GM21367 (cell line): ENCODE data around the gene MERTK.
"Not testable (repeated sequence)": the region's sequence is repeated elsewhere in the genome, so short reads cannot be mapped to it uniquely, and the experiment has no call there.

ENCODE experiments used
- ATAC-seq: cut with Tn5 transposase; IDR thresholded peaks from one replicate; pipeline ENCODE4 v1.9.1; 2021; ENCODE audit not compliant: unreplicated experiment

Gene MERTK

GRCh38 chr2:111909997-111910396 lies 11.6 kb downstream of the MERTK start:
- ATAC-seq, result not testable (repeated sequence)

- ATAC-seq, result no peak
Observed at GRCh38 chr2:111910609-111911277, 12.3 kb downstream of the MERTK start.

- not testable (repeated sequence) for ATAC-seq
Observed at GRCh38 chr2:111911295-111911977, 13.0 kb downstream of the MERTK start.

GRCh38 chr2:111912547-111912946 lies 14.1 kb downstream of the MERTK start:
- ATAC-seq, result no peak

GRCh38 chr2:111917106-111917505 lies 18.7 kb downstream of the MERTK start:
- no peak for ATAC-seq

- ATAC-seq, result no peak
Observed at GRCh38 chr2:111918383-111918806, 20.0 kb downstream of the MERTK start.

- no peak for ATAC-seq
Observed at GRCh38 chr2:111919365-111919764, 21.0 kb downstream of the MERTK start.

GRCh38 chr2:111919794-111920608 lies 21.6 kb downstream of the MERTK start:
- no peak for ATAC-seq

- ATAC-seq, result no peak
Observed at GRCh38 chr2:111923276-111923804, 24.9 kb downstream of the MERTK start.

GRCh38 chr2:111924617-111925107 lies 26.3 kb downstream of the MERTK start:
- no peak for ATAC-seq

GRCh38 chr2:111927723-111928122 lies 29.3 kb downstream of the MERTK start:
- ATAC-seq, result no peak

GRCh38 chr2:111930409-111930808 lies 32.0 kb downstream of the MERTK start:
- ATAC-seq, result no peak

GRCh38 chr2:111930875-111931274 lies 32.5 kb downstream of the MERTK start:
- no peak for ATAC-seq

- no peak for ATAC-seq
Observed at GRCh38 chr2:111932841-111933291, 34.5 kb downstream of the MERTK start.

- ATAC-seq, result not testable (repeated sequence)
Observed at GRCh38 chr2:111933900-111934299, 35.5 kb downstream of the MERTK start.

- no peak for ATAC-seq
Observed at GRCh38 chr2:111936881-111937280, 38.5 kb downstream of the MERTK start.

GRCh38 chr2:111938392-111938791 lies 40.0 kb downstream of the MERTK start:
- ATAC-seq, result no peak

GRCh38 chr2:111940333-111941196 lies 42.2 kb downstream of the MERTK start:
- ATAC-seq, result no peak

GRCh38 chr2:111941531-111941930 lies 43.1 kb downstream of the MERTK start:
- no peak for ATAC-seq

- ATAC-seq, result no peak
Observed at GRCh38 chr2:111944531-111945210, 46.3 kb downstream of the MERTK start.
